Neural progenitor cell (in vitro differentiated cells): Measurements from ENCODE around the gene CYB5R4.

Experiments used
- CTCF ChIP-seq: fragments of 200-600 bp; sonication (generic); IDR thresholded peaks from 2 replicates; pipeline ENCODE4 v1.5.1; 2017; ENCODE audit warnings: antibody characterized with exemption, mild to moderate bottlenecking
- EZH2phosphoT487 ChIP-seq: fragments of 200-600 bp; sonication (generic); IDR thresholded peaks from 2 replicates; pipeline ENCODE4 v1.6.1; 2017; ENCODE audit warnings: antibody characterized with exemption

GRCh38 chr6:83948851-83949250 lies 89.4 kb downstream of the CYB5R4 start:
- TF ChIP-seq CTCF = no peak
- no peak for TF ChIP-seq EZH2phosphoT487
